HepG2 (cell line): ENCODE data around the gene CLPTM1L. TPM values are rescaled to one million over a fixed set of nuclear protein-coding genes. Genes with fewer than 3 reads are reported as not detected.

Experiments
- ARNT2 ChIP-seq: sonication (generic); formaldehyde crosslinking; IDR thresholded peaks from 2 replicates; pipeline ENCODE4 v1.8.0; 2022; ENCODE audit warnings: mild to moderate bottlenecking, low read depth, missing genetic modification reagents, moderate library complexity
- CBX5 ChIP-seq: sonication (generic); formaldehyde crosslinking; IDR thresholded peaks from 2 replicates; pipeline ENCODE4 v1.4.0; 2020; ENCODE audit warnings: missing genetic modification reagents, borderline replicate concordance
- GATA4 ChIP-seq: sonication (generic); IDR thresholded peaks from 2 replicates; pipeline ENCODE4 v1.6.1; 2016; ENCODE audit warnings: antibody characterized with exemption, low read depth, borderline replicate concordance
- HDAC1 ChIP-seq: sonication (generic); formaldehyde crosslinking; IDR thresholded peaks from 2 replicates; pipeline ENCODE4 v1.5.1; 2020; ENCODE audit warnings: mild to moderate bottlenecking, missing genetic modification reagents
- HOXA9 ChIP-seq: sonication (generic); formaldehyde crosslinking; IDR thresholded peaks from 2 replicates; pipeline ENCODE4 v1.8.1; 2022; ENCODE audit warnings: missing genetic modification reagents, mild to moderate bottlenecking, moderate library complexity, borderline replicate concordance
- MXI1 ChIP-seq: IDR thresholded peaks from 3 replicates; pipeline ENCODE4 v1.6.1; 2012; ENCODE audit warnings: low read depth, low read length, inconsistent platforms, borderline replicate concordance
- NFRKB ChIP-seq: fragments of 450-650 bp; IDR thresholded peaks from 2 replicates; pipeline ENCODE4 v1.6.1; 2017
- POLR2A ChIP-seq, 2 experiments: IDR thresholded peaks; 2 replicates each; pipeline ENCODE4 v1.6.1; 2011; ENCODE audit warnings: low read depth in 2 of 2, low read length in 2 of 2, mild to moderate bottlenecking in 1 of 2, moderate library complexity in 1 of 2; ENCODE audit not compliant: insufficient read depth in 1 of 2
- TGIF2 ChIP-seq: IDR thresholded peaks from 2 replicates; pipeline ENCODE4 v1.6.1; 2016; ENCODE audit warnings: control low read depth, missing compliant biosample characterization
- ZBTB21 ChIP-seq: sonication (generic); formaldehyde crosslinking; IDR thresholded peaks from 2 replicates; pipeline ENCODE4 v1.4.0; 2020; ENCODE audit warnings: missing genetic modification reagents
- ZNF383 ChIP-seq: sonication (generic); formaldehyde crosslinking; IDR thresholded peaks from 2 replicates; pipeline ENCODE4 v1.4.0; 2020; ENCODE audit warnings: missing genetic modification reagents, mild to moderate bottlenecking, borderline replicate concordance
- ZNF615 ChIP-seq: sonication (generic); formaldehyde crosslinking; IDR thresholded peaks from 2 replicates; pipeline ENCODE4 v1.5.0; 2020; ENCODE audit warnings: mild to moderate bottlenecking, missing genetic modification reagents, borderline replicate concordance
- ZNF777 ChIP-seq: sonication (generic); formaldehyde crosslinking; IDR thresholded peaks from 2 replicates; pipeline ENCODE4 v1.4.0; 2020; ENCODE audit warnings: missing genetic modification reagents
- ZZZ3 ChIP-seq: sonication (generic); formaldehyde crosslinking; IDR thresholded peaks from 2 replicates; pipeline ENCODE4 v1.4.0; 2020; ENCODE audit warnings: missing genetic modification reagents, mild to moderate bottlenecking, borderline replicate concordance
- polyA plus RNA-seq, 8 experiments: library from polyadenylated mRNA; depleted of rRNA in 3 of 8; stranded (reverse) in 7 of 8; unstranded in 1 of 8; fragments of >200 nt; fragmentation: Illumina TruSeq in 4 of 8; extraction: Trizol in 4 of 8; gene quantifications; 2 replicates each; pipeline versions ENCODE4 v1.2.1 to v1.2.3, GENCODE V29; 2011 to 2016; ENCODE audit warnings: low read depth in 4 of 8, missing spikeins in 1 of 8, mixed read lengths in 1 of 8; ENCODE audit not compliant: insufficient read depth in 1 of 8
- total RNA-seq, 5 experiments: library from RNA; depleted of rRNA; stranded (reverse); fragments of >200 nt; fragmentation: Illumina TruSeq; extraction: Trizol; gene quantifications; 2 replicates each; pipeline ENCODE4 v1.2.3, GENCODE V29; 2016; ENCODE audit warnings: low read depth in 1 of 5
- TF ChIP-seq, protein P1 (sequence below): IDR thresholded peaks from 2 replicates; pipeline ENCODE4 v1.6.1; 2016; ENCODE audit warnings: control low read depth
- TF ChIP-seq, protein P2 (sequence below): sonication (generic); formaldehyde crosslinking; IDR thresholded peaks from 2 replicates; pipeline ENCODE4 v1.4.0; 2020; ENCODE audit warnings: missing genetic modification reagents
- TF ChIP-seq, protein P3 (sequence below): sonication (generic); formaldehyde crosslinking; IDR thresholded peaks from 2 replicates; pipeline ENCODE4 v1.5.1; 2020; ENCODE audit warnings: mild to moderate bottlenecking, missing genetic modification reagents, moderate library complexity
- TF ChIP-seq, protein P4 (sequence below): sonication (generic); formaldehyde crosslinking; IDR thresholded peaks from 2 replicates; pipeline ENCODE4 v1.4.0; 2020; ENCODE audit warnings: missing genetic modification reagents, borderline replicate concordance
- TF ChIP-seq, protein P5 (sequence below): sonication (generic); formaldehyde crosslinking; IDR thresholded peaks from 2 replicates; pipeline ENCODE4 v1.5.0; 2020; ENCODE audit warnings: mild to moderate bottlenecking, missing genetic modification reagents

Gene CLPTM1L
- total and polyA plus RNA-seq, 2 of the 13 experiments (the other 11 are each of a cell fraction or from before 2014, with no cell fraction given), result 80.3 to 124 TPM

DNA sequence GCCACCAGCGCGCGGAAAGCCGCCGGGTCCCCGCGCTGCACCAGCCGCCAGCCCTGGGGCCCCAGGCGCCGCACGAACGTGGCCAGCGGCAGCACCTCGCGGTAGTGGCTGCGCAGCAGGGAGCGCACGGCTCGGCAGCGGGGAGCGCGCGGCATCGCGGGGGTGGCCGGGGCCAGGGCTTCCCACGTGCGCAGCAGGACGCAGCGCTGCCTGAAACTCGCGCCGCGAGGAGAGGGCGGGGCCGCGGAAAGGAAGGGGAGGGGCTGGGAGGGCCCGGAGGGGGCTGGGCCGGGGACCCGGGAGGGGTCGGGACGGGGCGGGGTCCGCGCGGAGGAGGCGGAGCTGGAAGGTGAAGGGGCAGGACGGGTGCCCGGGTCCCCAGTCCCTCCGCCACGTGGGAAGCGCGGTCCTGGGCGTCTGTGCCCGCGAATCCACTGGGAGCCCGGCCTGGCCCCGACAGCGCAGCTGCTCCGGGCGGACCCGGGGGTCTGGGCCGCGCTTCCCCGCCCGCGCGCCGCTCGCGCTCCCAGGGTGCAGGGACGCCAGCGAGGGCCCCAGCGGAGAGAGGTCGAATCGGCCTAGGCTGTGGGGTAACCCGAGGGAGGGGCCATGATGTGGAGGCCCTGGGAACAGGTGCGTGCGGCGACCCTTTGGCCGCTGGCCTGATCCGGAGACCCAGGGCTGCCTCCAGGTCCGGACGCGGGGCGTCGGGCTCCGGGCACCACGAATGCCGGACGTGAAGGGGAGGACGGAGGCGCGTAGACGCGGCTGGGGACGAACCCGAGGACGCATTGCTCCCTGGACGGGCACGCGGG lies 49.9 kb downstream of the CLPTM1L start, which contains the start of gene TERT (continued):
- no peak for TF ChIP-seq ZBTB21 (CRISPR knock-in tag)
- TF ChIP-seq ZNF615, result no peak
- TF ChIP-seq, protein P1, sequence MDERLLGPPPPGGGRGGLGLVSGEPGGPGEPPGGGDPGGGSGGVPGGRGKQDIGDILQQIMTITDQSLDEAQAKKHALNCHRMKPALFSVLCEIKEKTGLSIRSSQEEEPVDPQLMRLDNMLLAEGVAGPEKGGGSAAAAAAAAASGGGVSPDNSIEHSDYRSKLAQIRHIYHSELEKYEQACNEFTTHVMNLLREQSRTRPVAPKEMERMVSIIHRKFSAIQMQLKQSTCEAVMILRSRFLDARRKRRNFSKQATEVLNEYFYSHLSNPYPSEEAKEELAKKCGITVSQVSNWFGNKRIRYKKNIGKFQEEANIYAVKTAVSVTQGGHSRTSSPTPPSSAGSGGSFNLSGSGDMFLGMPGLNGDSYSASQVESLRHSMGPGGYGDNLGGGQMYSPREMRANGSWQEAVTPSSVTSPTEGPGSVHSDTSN (CRISPR knock-in tag), result no peak
- TF ChIP-seq CBX5, result no peak
- TF ChIP-seq HDAC1 (CRISPR knock-in tag), result peak; percentile 64; the same call in 1 of the 2 replicates
- TF ChIP-seq ZNF777 (CRISPR knock-in tag), result peak; percentile 10; the same call in 1 of the 2 replicates
- no peak for TF ChIP-seq NFRKB
- TF ChIP-seq HOXA9 (CRISPR knock-in tag), result 0 out of 2 replicates have a peak, but pooled peaks have one; percentile 27
- TF ChIP-seq, protein P2, sequence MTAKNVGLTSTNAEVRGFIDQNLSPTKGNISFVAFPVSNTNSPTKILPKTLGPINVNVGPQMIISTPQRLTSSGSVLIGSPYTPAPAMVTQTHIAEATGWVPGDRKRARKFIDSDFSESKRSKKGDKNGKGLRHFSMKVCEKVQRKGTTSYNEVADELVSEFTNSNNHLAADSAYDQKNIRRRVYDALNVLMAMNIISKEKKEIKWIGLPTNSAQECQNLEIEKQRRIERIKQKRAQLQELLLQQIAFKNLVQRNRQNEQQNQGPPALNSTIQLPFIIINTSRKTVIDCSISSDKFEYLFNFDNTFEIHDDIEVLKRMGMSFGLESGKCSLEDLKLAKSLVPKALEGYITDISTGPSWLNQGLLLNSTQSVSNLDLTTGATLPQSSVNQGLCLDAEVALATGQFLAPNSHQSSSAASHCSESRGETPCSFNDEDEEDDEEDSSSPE, result peak; percentile 71
- TF ChIP-seq GATA4, result no peak
- TF ChIP-seq ZZZ3 (CRISPR knock-in tag), result no peak
- TF ChIP-seq POLR2A (IDR thresholded peaks at IDR 0.05; ENCODE audit: insufficient read depth in 1 of 2, low read depth in 2 of 2, low read length in 2 of 2), result peak in 1 of 2 experiments; percentile 41; a peak in 1 of 4 replicates
- 0 out of 2 replicates have a peak, but pooled peaks have one; percentile 35 for TF ChIP-seq ARNT2 (CRISPR knock-in tag)
- TF ChIP-seq, protein P3, sequence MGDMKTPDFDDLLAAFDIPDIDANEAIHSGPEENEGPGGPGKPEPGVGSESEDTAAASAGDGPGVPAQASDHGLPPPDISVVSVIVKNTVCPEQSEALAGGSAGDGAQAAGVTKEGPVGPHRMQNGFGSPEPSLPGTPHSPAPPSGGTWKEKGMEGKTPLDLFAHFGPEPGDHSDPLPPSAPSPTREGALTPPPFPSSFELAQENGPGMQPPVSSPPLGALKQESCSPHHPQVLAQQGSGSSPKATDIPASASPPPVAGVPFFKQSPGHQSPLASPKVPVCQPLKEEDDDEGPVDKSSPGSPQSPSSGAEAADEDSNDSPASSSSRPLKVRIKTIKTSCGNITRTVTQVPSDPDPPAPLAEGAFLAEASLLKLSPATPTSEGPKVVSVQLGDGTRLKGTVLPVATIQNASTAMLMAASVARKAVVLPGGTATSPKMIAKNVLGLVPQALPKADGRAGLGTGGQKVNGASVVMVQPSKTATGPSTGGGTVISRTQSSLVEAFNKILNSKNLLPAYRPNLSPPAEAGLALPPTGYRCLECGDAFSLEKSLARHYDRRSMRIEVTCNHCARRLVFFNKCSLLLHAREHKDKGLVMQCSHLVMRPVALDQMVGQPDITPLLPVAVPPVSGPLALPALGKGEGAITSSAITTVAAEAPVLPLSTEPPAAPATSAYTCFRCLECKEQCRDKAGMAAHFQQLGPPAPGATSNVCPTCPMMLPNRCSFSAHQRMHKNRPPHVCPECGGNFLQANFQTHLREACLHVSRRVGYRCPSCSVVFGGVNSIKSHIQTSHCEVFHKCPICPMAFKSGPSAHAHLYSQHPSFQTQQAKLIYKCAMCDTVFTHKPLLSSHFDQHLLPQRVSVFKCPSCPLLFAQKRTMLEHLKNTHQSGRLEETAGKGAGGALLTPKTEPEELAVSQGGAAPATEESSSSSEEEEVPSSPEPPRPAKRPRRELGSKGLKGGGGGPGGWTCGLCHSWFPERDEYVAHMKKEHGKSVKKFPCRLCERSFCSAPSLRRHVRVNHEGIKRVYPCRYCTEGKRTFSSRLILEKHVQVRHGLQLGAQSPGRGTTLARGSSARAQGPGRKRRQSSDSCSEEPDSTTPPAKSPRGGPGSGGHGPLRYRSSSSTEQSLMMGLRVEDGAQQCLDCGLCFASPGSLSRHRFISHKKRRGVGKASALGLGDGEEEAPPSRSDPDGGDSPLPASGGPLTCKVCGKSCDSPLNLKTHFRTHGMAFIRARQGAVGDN (CRISPR knock-in tag), result peak; percentile 40
- TF ChIP-seq, protein P4, sequence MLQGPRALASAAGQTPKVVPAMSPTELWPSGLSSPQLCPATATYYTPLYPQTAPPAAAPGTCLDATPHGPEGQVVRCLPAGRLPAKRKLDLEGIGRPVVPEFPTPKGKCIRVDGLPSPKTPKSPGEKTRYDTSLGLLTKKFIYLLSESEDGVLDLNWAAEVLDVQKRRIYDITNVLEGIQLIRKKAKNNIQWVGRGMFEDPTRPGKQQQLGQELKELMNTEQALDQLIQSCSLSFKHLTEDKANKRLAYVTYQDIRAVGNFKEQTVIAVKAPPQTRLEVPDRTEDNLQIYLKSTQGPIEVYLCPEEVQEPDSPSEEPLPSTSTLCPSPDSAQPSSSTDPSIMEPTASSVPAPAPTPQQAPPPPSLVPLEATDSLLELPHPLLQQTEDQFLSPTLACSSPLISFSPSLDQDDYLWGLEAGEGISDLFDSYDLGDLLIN (CRISPR knock-in tag), result no peak
- peak; percentile 98 for TF ChIP-seq MXI1
- no peak for TF ChIP-seq ZNF383 (CRISPR knock-in tag)
- TF ChIP-seq, protein P5, sequence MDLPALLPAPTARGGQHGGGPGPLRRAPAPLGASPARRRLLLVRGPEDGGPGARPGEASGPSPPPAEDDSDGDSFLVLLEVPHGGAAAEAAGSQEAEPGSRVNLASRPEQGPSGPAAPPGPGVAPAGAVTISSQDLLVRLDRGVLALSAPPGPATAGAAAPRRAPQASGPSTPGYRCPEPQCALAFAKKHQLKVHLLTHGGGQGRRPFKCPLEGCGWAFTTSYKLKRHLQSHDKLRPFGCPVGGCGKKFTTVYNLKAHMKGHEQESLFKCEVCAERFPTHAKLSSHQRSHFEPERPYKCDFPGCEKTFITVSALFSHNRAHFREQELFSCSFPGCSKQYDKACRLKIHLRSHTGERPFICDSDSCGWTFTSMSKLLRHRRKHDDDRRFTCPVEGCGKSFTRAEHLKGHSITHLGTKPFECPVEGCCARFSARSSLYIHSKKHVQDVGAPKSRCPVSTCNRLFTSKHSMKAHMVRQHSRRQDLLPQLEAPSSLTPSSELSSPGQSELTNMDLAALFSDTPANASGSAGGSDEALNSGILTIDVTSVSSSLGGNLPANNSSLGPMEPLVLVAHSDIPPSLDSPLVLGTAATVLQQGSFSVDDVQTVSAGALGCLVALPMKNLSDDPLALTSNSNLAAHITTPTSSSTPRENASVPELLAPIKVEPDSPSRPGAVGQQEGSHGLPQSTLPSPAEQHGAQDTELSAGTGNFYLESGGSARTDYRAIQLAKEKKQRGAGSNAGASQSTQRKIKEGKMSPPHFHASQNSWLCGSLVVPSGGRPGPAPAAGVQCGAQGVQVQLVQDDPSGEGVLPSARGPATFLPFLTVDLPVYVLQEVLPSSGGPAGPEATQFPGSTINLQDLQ (CRISPR knock-in tag), result no peak
- 0 out of 2 replicates have a peak, but pooled peaks have one; percentile 37 for TF ChIP-seq TGIF2
